HG03135 (cell line): Measurements from ENCODE around the gene CARD11.
A peak's percentile ranks its signal among the peaks of the same experiment; 100 is the strongest.
"Not testable (repeated sequence)": the region's sequence is repeated elsewhere in the genome, so short reads cannot be mapped to it uniquely, and the experiment has no call there.

Experiments used
- ATAC-seq: cut with Tn5 transposase; IDR thresholded peaks from one replicate; pipeline ENCODE4 v1.9.1; 2021; ENCODE audit warnings: mild to moderate bottlenecking, moderate library complexity; ENCODE audit not compliant: unreplicated experiment

Gene CARD11

DNA sequence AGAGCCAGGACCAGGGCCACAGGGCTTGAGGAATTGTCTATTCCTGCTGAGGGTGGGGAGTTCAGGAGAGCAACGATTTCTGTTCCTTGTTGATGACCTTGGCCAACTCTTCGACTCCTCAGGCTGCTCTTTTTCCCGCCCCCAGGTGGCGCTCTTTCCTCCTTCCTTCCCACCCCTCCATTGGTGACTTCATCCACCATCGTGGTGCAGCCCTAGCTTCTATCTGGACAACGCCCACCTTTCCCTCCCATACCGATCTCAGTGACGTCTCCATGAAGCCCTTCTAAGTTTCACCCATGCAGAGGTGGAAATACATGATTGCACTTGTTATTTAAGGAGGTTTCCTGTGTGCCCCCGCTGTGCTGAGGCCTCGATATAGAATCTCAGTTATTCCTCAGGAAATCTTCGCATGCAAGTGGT lies 22.1 kb upstream of the CARD11 start:
- peak; percentile 41 for ATAC-seq

DNA sequence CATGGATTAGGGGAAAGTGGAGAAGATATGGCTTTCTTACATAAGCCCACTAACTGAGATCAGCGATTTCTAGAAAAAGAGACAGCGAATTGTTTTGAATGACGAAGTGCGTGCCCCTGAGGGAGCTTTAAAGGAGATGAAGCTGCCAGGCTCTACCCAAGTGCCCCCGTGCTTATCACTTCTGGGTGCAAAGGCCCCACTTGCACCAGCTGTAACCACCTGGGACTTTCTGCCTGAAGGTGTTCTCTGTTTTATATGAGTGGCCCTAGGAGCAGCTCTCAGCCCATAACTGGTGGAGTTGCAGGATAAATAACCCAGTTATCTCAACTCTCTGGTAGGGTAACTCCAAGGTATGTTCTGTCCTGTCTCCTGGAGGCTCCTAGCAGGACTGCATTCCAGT lies 20.4 kb upstream of the CARD11 start:
- ATAC-seq, result no peak

DNA sequence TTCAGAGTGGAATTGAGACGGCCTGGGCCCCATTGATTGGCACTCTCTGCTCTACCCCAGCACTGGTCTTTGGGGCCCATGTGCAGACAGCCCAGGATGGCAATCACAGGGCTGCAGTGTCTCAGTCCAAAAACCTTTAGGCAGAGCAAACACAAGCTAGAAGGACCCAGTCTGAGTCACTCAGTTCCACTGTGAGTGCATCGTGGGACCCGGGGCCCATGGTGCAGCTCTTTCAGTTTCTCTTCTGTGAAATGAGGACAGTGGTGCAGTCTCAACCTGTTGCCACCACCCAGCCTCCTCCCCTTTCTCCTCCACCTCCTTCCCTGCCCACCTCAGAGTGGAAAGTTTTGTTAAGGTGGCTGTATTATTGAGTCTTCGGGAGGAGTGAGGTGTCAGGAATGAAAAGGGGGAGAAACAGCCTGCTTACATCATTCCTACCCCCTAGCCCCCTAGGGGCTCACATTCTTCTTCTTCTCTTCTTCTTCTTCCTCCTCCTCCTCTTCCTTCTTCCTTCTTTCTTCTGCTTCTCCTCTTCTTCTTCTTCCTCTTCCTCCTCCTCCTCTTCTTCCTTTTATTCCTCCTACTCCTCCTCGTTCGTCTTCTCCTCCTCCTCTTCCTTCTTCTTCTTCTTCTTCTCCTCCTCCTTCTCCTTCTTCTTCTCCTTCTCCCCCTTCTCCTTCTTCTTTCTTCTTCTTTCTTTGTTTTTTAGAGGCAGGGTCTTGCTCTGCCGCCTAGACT lies 19.5 kb upstream of the CARD11 start:
- ATAC-seq, result peak; percentile 95

DNA sequence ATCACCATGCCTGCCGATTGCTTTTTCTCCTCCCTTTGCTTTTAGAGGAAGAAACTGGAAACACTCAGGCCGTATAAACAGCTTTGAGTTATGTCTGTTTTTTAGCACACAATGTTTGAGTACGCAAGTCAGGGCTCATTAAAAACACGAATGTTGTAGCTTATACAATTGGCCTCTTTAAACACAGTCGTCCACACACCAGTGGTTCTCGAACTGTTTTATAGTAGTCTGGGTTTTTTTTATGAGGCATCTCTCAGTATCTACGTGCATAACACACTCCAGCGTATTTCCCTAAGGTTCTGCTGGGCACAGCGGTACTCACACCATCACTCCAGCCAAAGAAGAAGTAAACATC lies 13.4 kb upstream of the CARD11 start:
- ATAC-seq, result no peak

DNA sequence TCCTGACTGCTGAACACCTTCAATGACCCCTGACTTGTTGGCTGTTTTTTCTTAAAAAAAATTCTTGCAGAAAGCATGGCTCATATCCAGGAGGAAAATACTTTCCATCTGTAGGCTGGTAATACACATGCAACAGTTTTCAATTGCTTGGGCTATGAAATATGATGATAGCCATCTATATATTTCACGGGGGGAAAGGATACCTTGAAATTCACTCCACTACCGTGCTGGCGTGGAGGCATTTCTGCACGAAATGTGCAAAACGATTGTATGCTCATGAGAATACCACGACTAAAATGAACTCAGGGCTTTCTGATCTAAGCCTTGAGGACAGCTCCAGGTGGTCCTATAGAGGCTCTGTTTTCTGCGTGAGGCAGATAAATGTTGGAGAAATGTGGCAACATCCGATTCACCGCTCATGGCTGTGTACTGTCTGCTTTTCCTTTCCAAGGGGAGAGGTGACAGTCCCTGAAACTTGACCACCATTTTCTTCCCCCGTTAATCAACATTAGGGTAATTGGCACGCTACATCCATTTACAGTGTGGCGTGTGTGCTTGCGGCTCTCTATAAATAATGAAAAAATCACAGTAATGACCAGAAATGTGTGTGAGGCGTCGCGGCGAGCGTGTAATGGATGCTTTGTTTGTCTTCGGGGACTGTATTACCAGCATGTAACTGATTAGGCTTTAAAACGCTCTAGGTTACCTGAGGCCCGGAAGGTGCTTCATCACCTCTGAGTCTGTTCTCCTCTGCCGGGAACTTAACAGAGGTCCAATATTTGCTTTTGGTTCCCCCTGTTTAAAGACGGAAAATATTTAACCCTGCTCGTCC lies 12.8 kb upstream of the CARD11 start:
- no peak for ATAC-seq

DNA sequence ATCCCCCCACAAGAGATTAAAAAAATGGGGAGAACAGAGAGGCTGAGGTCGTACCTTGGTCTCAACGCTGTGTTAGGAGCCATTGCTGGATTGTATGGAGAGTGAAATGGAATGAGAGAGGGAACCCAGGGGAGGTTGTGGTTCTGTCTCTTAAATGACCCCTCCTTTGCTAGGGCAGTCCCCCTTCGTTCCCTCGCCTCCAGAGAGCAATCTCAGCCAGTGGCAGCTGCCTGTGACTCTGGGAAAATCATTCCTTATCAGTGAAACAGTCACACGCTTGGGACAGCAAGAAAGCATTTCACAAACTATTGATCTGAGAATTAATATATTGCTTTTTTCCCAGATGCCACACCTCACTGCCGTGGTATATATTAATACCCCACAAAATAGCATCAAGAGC lies 12.0 kb upstream of the CARD11 start:
- no peak for ATAC-seq

DNA sequence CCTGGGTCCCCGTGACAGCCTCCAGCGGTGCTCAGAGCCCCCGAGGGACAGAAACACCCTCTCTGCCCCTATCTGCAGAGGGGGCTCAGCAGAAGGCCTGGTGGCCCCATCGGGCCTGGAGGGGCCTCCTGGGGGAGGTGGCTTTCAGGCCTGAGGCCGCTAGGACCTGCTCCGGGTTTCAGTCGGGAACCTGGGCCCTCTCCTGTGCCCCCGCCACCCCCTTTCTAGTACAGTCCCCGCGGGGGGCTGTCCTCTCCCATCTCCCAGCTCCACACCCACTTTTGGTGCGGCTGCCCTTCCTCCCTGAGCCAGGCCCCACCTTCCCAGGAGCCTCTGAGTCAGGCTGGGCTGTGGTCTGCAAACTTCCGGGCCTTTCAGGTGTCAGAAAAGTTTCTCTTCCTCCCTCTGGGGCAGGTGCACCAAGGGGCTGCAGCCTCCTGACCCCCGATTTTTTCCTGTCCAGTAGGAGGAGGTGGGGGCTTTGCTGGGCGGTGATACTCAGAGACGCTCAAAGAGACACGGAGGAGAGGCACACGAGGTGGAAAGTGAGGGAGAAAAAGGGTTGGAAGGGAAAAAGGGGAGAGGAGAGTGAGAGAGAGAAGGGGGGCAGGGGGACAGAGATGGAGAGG lies 692 bp downstream of the CARD11 start:
- ATAC-seq, result peak; percentile 74

DNA sequence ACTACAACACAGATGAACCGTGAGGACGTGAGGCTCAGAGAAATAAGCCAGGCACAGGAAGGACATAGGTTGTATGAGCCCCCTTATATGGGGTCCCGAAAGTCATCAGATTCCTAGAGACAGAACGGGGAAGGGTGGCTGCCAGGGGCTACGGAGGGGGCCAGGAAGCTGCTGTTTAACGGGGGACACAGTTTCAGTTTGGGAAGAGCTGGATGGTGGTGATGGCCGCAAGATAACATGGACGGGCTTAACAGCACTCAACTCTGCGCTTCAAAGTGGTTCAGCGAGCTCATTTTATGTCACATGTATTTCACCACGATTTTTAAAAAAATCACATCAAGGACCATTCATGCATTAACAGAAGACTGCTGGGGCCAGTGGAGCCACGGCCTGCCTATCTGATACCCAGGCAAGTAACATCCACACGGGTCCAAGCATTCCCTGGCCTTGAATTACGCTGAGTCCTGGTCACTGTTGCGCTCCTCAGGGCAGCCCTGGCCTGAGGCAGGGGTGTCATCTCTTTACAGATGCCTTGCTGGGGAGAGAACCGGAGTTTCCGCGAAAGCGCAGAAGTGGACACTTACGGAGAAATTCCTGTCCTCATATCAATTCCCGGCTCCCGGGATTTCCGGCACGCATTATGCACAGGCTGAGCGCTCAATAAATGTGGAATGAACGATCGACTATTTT lies 1.5 kb downstream of the CARD11 start:
- no peak for ATAC-seq

DNA sequence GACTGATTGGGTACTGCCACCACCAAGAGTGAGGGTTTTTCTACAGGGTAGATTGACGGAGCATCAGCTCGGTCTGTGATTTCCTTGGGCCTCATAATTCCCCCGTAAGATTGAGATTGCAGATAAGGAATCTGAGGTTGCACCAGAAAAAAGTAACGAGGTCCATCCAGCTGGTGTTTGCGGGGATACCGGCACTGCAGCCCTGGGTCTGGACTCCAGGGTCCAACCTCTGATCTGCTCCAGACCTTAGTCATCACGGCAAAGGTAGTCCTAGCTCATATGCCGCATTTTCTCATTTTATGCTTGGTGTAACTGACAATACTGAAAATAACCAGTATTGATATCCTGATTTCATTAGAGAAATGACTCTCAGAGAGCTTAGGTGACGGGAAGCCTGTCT lies 3.9 kb downstream of the CARD11 start:
- ATAC-seq, result no peak

DNA sequence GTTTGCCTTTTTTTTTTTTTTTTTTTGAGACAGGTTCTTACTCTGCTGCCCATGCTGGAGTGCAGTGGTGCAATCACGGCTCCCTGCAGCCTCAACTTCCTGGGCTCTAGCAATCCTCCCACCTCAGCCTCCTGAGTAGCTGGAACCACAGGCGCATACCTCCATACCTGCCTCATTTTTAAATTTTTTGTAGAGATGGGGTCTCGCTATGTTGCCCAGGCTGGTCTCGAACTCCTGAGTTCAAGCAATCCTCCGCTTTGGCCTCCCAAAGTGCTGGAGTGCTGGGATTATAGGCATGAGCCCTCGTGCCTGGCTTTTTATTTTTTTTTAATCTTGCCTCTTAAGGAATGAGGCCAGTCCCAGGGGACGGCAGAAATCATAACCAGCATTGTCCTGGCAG lies 5.7 kb downstream of the CARD11 start:
- ATAC-seq, result not testable (repeated sequence)

DNA sequence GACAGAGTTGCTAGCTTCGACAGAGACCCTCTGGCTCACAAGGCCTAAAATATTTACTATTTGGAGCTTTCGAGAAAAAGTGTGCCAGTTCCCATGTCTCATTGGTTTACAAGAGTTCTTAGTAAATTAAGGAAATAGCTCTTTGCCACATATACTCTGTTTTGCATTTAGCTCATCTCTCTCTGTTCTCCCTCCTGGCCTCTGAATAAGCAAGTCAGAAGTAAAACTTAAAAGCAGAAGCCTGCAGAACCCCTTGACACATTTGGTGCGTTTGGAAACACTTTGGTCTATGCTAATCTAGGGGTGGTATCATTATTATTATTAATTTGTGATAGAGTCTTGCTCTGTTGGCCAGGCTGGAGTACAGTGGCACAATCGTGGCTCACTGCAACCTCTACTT lies 6.4 kb downstream of the CARD11 start:
- no peak for ATAC-seq

DNA sequence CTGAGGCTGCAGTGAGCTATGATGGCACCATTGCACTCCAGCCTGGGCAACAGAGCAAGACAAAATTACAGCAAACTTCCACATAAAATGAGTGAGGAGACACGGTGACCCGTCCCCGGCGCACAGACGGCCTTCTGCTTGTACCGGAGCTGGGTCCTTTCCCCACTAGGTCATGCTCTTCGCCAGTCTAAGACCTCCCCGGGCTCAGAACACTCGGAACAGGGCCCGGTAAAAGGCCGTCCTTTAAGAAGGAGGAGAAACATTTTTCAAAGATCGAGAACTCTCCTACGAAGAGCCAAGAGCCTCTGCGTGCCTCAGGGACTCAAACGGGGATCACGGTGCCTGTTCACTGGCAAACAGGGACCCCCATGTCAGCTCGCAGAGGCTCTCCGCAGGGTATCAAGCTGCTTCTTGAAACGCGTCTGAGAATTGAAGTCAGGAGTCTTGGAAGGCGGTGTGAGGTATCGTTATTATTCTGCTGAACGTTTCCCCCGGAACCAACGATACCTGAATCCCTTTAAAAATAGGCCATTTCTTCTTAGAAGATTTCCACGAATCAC lies 9.0 kb downstream of the CARD11 start:
- ATAC-seq, result no peak

DNA sequence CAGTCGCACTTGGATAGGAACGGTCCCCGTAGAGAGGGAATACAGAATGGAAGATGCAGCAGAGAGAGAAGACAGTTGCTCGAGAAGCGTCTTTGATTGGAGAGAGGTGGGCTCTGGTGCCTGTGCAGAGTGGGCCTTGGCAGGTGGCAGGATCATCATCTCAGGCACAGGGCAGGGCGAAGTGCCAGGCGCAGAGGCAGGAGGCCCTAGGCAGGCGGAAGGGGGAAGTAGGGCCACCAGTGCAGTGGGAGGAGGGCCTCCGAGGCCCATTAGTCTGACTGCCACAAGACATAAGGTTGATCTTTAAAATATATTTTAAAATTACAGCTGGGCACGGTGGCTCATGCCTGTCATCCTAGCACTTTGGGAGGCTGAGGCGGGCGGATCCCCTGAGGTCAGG lies 10.1 kb downstream of the CARD11 start:
- no peak for ATAC-seq

DNA sequence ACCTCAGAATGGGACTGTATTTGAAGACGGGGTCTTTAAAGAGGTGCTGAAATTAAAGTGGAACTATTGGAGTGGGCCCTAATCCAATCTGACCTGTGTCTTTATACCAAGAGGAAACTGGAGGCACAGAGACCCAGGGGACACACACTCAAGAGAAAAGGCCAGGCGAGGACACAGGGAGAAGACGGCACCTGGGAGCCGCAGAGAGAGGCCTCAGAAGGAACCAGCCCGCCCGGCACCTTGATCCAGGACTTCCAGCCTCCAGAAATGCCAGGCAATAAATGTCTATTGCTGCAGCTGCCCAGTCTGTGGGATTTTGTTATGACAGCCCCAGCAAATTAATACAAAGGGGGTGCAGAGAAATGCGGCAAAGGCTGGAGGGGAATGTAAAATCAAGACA lies 10.5 kb downstream of the CARD11 start:
- ATAC-seq, result no peak

DNA sequence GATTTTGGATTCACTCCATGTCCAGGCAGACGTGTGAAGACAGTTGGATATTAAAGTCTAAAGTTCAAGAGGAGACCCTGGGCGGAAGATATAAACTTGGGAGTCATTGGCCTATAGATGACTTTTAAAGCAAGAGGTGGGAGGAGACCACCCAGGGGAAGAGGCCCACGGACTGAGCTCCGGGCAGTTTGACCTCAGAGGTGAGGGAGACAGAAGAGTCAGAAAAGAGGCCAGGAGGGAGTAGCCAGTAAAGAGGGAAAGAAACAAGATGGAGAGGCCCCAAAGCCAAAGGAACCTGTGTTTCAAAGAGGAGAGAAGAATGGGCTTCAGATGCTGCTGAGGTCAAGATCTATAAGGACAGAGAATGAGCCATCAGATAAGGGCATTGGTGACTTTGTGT lies 11.4 kb downstream of the CARD11 start:
- no peak for ATAC-seq

DNA sequence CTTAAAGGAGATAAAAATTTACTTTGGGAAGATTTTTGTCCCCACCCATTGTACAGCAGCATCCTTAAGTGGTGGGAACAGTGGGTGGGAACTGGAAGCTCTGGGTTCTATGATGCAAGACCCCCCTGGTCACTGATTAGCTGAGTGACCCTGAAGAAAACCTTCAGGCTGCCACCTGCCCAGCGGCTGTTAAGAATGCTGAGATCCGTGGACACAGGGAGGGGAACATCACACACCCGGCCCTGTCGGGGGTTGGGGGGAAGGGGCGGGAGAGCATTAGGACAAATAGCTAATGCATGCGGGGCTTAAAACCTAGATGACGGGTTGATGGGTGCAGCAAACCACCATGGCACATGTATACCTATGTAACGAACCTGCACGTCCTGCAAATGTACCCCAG lies 14.5 kb downstream of the CARD11 start:
- no peak for ATAC-seq

DNA sequence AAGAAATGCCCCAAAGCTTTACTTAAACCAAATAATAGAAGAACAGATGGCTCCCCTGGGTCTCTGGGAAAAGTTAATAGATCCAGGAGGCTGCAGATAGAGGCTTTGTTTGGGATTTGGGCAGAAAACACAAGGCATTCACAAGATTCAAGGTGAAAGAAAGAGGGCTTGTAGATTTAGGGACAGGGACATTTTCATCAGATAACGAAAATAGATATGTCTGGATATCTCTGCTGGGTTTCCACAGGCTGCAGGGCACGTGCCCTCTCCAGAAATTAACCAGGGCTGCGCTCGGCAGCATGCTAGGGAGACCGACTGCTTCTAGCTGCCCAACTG lies 14.9 kb downstream of the CARD11 start:
- no peak for ATAC-seq

DNA sequence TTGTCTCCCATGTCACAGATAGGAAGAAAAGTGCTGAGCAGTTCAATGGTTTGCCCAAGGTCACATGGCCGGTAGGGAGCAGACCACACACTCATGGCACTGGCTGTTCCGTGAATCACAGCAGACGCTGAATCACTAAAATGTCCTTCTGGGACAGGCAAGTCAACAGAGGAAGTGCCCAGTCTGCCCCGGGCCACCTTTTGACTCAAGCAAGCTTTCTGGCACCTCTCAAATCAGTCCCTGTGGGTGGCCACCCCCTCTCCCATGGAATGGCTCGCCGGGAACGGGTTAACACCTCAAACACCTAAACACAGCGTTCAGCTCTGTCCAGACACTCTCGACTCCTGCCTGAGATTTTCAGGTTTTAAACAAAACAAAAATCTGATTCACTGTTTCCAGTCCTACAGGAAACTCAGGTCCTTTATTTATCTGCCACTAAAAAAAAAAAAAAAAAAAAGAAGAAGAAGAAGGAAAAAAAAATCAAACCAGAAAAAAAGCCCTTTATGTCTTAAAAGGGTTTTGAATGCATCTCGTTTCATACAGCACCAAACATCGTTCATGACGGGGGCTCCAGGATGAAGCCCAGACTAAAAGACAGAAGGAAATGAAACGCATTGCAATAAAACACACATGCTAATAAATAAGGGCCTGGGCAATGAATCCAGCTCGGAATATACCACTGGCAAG lies 15.5 kb downstream of the CARD11 start:
- ATAC-seq, result no peak

DNA sequence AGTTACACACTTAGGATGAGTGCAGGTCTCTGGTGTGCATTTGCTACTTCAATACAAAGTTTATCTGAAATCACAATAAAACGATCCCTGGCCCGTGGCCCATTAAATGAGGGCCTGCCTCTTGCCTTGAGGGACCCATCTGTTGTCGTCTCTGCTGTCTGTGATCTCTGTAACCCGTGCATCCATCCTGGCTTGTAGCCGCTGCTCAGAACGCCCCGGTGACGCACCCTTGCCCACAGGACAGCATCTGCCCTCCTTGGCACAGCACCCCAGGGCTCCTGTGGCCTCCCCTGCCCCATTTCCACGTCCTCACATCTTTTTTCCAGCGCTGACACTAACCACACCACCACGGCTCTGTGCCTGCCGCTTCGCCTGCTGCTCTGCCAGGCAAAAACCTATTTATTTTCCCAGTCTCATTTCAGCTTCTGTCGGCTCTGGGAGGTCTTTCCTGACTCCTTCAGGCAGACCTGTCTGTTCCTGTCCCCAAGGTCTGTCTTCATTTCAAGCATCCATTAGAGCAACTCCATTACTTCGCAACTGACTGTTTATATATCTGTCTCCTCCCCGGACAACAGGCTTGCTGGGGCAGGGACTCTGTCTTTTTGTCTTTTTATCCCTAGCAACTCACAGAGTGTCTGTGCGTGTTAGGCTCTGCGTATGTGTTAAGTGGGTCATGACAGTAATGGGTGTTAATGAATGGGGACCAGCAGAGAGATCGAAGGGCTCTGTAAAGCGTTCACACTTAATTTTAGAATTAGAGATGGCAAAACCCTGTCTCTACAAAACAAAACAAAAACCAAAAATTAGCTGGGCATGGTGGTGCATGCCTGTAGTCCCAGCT lies 16.4 kb downstream of the CARD11 start:
- no peak for ATAC-seq

DNA sequence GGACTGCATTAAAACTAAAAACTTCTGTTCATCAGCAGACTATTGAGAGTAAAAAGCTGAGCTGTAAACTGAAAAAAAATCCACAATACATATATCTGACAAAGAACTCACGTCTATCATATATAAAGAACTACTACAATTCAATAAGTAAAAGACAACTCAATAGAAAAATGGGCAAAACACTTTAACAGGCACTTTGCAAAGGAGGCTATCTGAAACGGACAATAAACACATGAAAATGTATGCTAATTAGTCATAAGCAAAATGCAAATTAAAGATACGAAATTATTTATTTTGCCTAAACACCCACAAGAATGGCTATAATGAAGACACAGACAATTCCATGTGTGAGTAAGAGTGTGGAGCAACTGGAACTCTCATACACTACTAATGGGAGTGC lies 18.1 kb downstream of the CARD11 start:
- ATAC-seq, result no peak
